ENCODE results near the gene RCAN3. TPM values are rescaled to one million over a fixed set of nuclear protein-coding genes. Genes with fewer than 3 reads are reported as not detected.

The RCAN3 gene
- total and polyA plus RNA-seq, 2 of the 13 experiments (the other 11 are each of a cell fraction or from before 2014, with no cell fraction given) = 12.2 to 13.3 TPM

GRCh38 chr1:24558902-24559791 is 56.5 kb downstream of the RCAN3 start (continued):
- TF ChIP-seq ZBTB21 (CRISPR knock-in tag; IDR thresholded peaks at IDR 0.05) (no peak), SP5 (CRISPR knock-in tag; IDR thresholded peaks at IDR 0.05; ENCODE audit: borderline replicate concordance, low read depth) (peak; percentile 59; the same call in 1 of the 2 replicates), REST (IDR thresholded peaks at IDR 0.05; ENCODE audit: borderline replicate concordance in 1 of 2, low read depth in 1 of 2, low read length in 2 of 2) (peak in 1 of 2 experiments; percentile 52; a peak in 2 of 4 replicates), ZNF510 (CRISPR knock-in tag; IDR thresholded peaks at IDR 0.05; ENCODE audit: low read depth) (0 out of 2 replicates have a peak, but pooled peaks have one; percentile 30), KDM5A (IDR thresholded peaks at IDR 0.05; ENCODE audit: borderline replicate concordance, low read length) (peak; percentile 58; the same call in 1 of the 2 replicates), PTBP1 (IDR thresholded peaks at IDR 0.05; ENCODE audit: low read depth, low read length, poor library complexity, severe bottlenecking) (no peak), SALL1 (CRISPR knock-in tag; IDR thresholded peaks at IDR 0.05) (peak; percentile 74), PPARG (CRISPR knock-in tag; conservative IDR thresholded peaks at IDR 0.05) (peak; percentile 53), ZMYM4 (CRISPR knock-in tag; IDR thresholded peaks at IDR 0.05) (no peak), FUBP1 (CRISPR knock-in tag; IDR thresholded peaks at IDR 0.05; ENCODE audit: borderline replicate concordance) (no peak), HOXA5 (CRISPR knock-in tag; IDR thresholded peaks at IDR 0.05) (peak; percentile 25; the same call in 1 of the 2 replicates), KDM6A (CRISPR knock-in tag; IDR thresholded peaks at IDR 0.05; ENCODE audit: low read depth) (0 out of 2 replicates have a peak, but pooled peaks have one; percentile 39), ZNF225 (CRISPR knock-in tag; IDR thresholded peaks at IDR 0.05) (no peak), ZBTB7B (CRISPR knock-in tag; IDR thresholded peaks at IDR 0.05) (0 out of 2 replicates have a peak, but pooled peaks have one; percentile 24), ZBTB43 (CRISPR knock-in tag; conservative IDR thresholded peaks at IDR 0.05) (0 out of 2 replicates have a peak, but pooled peaks have one; percentile 26), TGIF2 (CRISPR knock-in tag; IDR thresholded peaks at IDR 0.05) (0 out of 2 replicates have a peak, but pooled peaks have one; percentile 2)

Measured in HepG2 (cell line).